ENCODE measurements around the gene REXO4.

The REXO4 gene

GRCh38 chr9:133421615-133422542 lies 4.1 kb upstream of the REXO4 start, which contains the start of gene ADAMTS13:
Gene ADAMTS13 (plus strand): TSS chr9:133422367. CDS start chr9:133422444, 77 bp downstream.
- Mint-ChIP-seq H3K4me3 (no peak within 1 kb of the TSS), H3K9me3 (peaks cover 3% of the 10 kb centered on the region), H3K27me3 (no peaks in the 10 kb centered on the region), H3K36me3 (peaks cover 4% of the 10 kb centered on the region), H3K27ac (peak within 1 kb of the TSS; percentile 99), H3K4me1 (peaks cover 26% of the 10 kb centered on the region)
- ATAC-seq (ENCODE audit: low read depth) (peak; percentile 25), DNase-seq (ENCODE audit: low spot score in 2 of 2) (no peak)

DNA sequence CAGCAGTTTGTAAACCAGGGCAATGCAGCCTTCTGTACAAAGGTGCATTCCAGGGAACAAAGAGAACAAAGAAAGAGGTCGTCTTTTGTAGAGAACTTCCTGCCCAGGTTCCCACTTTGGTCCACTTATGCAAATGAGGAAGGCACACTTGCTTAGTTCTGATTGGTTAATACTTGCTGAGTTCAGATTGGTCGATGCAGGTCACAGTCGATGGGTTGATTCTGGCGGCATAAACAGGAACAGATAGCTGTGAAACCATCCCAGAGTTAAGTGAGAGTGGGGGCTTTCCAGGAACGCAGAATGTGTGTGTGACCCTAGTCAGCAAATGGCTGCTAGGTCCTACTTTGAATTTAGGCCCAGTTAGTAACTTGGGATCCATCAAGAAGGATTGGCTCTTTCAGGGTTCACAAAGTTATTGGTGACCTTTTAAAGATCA lies 2.6 kb upstream of the REXO4 start:
- Mint-ChIP-seq H3K4me1 (peaks cover 35% of the 10 kb centered on the region), H3K9me3 (peaks cover 3% of the 10 kb centered on the region), H3K36me3 (peaks cover 4% of the 10 kb centered on the region), H3K27me3 (no peaks in the 10 kb centered on the region), H3K27ac (peak overlapping the region; percentile 99), H3K4me3 (no peak overlapping the region)
- DNase-seq (ENCODE audit: low spot score in 2 of 2) (peak; percentile 51 to 74), ATAC-seq (ENCODE audit: low read depth) (peak; percentile 82)

DNA sequence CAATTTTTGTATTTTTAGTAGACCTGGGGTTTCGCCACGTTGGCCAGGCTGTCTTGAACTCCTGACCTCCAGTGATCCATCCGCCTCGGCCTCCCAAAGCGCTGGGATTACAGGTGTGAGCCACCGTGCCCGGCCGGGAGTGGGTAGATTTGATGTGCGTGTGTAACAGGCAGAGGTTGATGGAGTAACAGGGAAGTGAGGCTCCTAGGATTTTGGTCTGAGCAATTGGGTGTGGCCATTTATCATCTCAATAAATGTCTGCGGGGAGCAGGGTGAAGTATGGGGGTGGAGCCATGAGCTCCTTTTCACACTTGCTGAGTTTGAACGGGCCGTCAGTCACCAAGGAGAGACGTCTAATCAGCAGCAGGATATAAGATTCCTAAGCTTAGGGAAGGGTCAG lies 1.2 kb upstream of the REXO4 start:
- Mint-ChIP-seq H3K9me3 (peaks cover 3% of the 10 kb centered on the region), H3K36me3 (peaks cover 7% of the 10 kb centered on the region), H3K27me3 (no peaks in the 10 kb centered on the region), H3K4me1 (peaks cover 40% of the 10 kb centered on the region), H3K4me3 (peak overlapping the region; percentile 93), H3K27ac (peak overlapping the region; percentile 93)
- DNase-seq (ENCODE audit: low spot score in 2 of 2) (no peak), ATAC-seq (ENCODE audit: low read depth) (no peak)

DNA sequence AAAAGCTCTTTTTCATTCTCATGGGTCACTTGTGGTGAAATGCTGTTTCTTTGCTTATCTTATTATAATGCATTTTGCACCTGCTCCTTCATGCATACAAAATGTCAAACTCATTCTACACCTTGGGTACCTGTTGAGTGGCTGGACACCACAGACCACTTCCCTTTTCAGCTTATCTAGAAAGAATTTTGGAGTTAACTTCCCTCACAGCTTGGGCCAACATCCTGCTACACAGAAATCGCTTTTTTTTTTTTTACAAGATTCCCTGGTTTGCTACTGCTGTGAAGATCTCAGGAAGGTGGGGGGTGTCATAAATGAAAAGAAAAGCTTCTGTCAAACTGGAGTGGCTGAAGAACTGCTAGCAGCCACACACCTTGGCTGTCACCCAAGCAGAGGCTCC lies 2.6 kb downstream of the REXO4 start:
- Mint-ChIP-seq H3K27me3 (no peaks in the 10 kb centered on the region), H3K9me3 (peaks cover 3% of the 10 kb centered on the region), H3K4me3 (no peak overlapping the region), H3K36me3 (peaks cover 17% of the 10 kb centered on the region), H3K27ac (peak overlapping the region; percentile 63), H3K4me1 (peaks cover 27% of the 10 kb centered on the region)
- ATAC-seq (ENCODE audit: low read depth) (no peak), DNase-seq (ENCODE audit: low spot score in 2 of 2) (no peak)

DNA sequence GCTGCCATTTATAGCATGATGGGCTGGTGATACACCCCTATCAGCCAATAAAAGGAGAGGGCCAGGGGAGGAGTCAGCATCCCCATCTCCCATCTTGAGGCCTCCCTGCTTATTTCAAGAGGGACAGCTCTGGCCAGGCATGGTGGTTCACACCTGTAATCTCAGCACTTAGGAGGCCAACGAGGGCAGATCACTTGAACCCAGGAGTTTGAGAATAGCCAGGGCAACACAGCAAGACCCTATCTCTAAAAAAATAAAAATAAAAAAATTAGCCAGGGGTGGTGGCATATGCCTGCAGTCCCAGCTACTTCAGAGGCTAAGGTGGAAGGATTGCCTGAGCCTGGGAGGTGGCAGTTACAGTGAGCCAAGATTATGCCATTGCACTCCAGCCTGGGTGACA lies 9.8 kb downstream of the REXO4 start:
- Mint-ChIP-seq H3K4me1 (peaks cover 13% of the 10 kb centered on the region), H3K27ac (no peak overlapping the region), H3K9me3 (no peaks in the 10 kb centered on the region), H3K4me3 (no peak overlapping the region), H3K27me3 (no peaks in the 10 kb centered on the region), H3K36me3 (peaks cover 27% of the 10 kb centered on the region)
- DNase-seq (ENCODE audit: low spot score in 2 of 2) (no peak), ATAC-seq (ENCODE audit: low read depth) (no peak)

DNA sequence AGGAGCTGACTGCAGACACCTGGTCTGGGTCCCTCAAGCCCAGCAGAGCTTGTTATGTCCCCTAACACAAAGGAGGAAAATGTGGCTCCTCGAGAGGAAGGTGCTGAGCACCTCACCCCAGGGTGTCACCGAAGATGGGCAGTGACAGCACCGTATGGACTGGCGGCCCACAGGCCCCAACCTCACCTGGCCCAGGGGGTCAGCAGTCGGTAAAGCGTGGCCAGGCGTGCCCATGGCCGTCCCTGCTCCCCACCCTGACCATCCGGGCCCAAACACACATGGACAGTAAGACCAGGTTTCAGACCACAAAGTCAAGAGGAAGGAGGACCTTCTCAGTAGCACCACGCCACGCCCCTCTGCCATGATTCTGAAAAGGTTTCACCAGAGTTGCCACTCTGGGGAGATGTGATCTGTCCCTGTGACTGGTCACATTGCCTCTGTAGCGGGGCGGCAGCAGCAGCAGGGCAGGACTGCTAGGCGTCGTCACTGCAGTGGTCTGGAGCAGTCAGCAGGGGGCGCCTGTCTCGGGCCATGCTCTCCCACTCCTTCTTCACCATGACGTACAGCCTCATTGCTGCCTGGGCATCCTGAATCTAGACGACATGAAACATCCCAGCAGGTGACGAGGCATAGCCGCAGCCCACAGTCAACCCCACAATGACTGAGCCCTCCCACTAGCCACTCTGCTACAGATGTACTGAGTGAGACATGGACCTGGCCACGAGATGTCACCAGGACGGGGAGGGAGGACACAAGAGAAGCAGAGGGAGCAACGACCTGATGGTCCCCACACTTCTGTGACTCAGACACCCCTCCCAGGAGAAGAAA lies 11.1 kb downstream of the REXO4 start:
- H3K27ac Mint-ChIP-seq: peak overlapping the region; percentile 73
- H3K27me3 Mint-ChIP-seq: no peaks in the 10 kb centered on the region
- ATAC-seq (ENCODE audit: low read depth) (peak; percentile 94), DNase-seq (ENCODE audit: low spot score in 2 of 2) (peak; percentile 81)
- H3K4me3 Mint-ChIP-seq: no peak overlapping the region
- no peaks in the 10 kb centered on the region for H3K9me3 Mint-ChIP-seq
- H3K36me3 Mint-ChIP-seq: peaks cover 19% of the 10 kb centered on the region
- peaks cover 15% of the 10 kb centered on the region for H3K4me1 Mint-ChIP-seq

DNA sequence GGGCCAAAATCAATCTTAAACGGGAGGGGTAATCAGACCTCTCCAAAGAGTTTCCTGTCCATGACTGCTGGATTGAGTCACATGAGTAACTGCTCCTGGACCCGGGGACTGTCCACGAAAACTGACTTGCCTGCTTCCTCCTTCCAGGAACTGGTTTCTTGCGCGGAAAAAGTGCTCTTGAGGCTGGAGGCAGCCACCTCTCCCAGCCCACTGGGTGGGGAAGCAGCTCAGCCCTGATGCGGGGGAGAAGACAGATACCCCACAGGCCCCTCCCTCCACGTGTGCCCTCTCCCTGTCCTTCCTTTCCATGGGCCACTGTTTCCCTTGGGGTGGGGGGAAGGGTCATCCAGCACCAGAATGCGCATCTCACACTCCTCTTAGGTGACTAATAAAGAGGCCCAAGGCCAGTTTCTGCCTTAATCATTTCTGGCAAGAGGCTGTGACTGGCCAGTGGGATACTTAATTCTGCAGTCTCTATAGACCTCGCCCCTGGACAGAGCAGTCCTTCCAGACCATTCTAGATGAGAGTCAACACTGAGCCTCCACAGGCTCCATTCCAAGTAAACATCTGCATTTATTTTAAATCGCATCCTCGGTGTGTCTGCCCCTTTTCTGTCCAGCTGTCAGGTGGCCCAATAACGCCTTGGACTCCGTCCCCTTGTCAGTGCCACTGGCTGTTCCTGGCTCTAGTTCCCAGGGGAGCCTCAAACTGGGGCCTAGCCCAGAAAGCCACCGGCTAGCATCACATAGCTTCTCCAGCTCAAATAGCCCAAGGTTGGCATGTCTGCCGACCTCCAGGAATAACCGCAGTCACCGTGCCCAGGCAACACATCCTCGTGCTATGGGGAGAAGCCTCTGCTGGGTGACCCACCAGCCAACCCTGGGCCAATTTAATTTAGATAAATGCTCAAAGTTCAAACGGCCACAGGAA lies 12.0 kb downstream of the REXO4 start:
- ATAC-seq (ENCODE audit: low read depth) (no peak), DNase-seq (ENCODE audit: low spot score in 2 of 2) (no peak)
- Mint-ChIP-seq H3K4me1 (peaks cover 15% of the 10 kb centered on the region), H3K27me3 (no peaks in the 10 kb centered on the region), H3K36me3 (peaks cover 19% of the 10 kb centered on the region), H3K9me3 (no peaks in the 10 kb centered on the region), H3K4me3 (no peak overlapping the region), H3K27ac (no peak overlapping the region)

DNA sequence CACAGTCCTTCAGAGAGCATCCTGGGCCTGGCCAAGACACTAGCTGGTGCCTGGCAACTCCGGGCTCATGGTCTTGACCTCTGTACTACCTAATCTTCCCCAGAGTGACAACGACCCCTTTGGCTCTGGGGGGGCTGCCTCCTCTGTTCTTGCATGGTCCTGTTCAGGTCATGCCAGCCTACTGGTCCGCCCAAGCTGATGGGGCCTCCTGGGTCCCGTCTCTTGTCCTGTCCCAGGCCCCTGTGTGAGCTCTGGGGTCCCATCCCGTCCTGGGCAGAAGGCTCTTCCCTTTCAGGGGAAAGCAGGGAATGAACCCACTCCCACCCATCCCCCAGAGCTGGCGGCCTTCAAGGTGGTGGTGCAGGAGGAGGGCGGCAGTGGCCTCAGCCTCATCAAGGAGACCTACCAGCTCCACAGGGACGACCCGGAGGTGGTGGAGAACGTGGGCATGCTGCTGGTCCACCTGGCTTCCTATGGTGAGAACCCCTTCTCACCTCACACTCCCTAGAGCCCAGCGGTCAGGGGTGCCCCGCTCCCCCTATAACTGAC lies 13.3 kb downstream of the REXO4 start:
- no peaks in the 10 kb centered on the region for H3K27me3 Mint-ChIP-seq
- peaks cover 15% of the 10 kb centered on the region for H3K4me1 Mint-ChIP-seq
- DNase-seq (ENCODE audit: low spot score in 2 of 2) (no peak), ATAC-seq (ENCODE audit: low read depth) (no peak)
- no peaks in the 10 kb centered on the region for H3K9me3 Mint-ChIP-seq
- H3K4me3 Mint-ChIP-seq: no peak overlapping the region
- H3K36me3 Mint-ChIP-seq: peaks cover 13% of the 10 kb centered on the region
- no peak overlapping the region for H3K27ac Mint-ChIP-seq

DNA sequence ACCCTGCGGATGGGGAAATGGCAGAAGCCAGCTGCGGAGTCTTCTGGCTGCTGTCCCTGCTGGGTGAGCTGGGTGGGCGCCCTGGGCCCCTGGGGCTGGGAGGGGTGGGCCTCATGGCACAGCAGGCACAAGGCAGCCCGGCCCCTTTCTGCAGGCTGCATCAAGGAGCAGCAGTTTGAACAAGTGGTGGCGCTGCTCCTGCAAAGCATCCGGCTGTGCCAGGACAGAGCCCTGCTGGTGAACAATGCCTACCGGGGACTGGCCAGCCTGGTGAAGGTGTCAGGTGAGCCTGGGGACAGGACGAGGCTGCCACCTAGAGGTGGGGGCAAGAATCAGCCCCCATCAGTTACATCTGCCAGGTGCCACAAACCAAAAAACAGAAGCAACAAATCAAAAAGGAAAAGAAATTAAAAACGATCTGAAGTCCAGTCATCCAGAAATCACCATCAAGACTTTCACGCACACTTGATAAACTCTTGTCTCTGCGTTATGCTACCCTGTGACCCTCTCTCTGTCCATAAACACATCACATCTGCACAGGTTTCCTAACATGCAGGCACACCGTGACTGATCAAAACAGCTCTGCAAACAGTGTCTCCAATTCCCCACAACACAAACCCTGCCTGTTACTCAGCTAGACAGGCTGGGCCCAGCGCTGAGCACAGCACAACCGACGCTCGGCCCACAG lies 13.9 kb downstream of the REXO4 start:
- Mint-ChIP-seq H3K9me3 (no peaks in the 10 kb centered on the region), H3K27me3 (no peaks in the 10 kb centered on the region), H3K36me3 (peaks cover 13% of the 10 kb centered on the region), H3K4me3 (no peak overlapping the region), H3K4me1 (peaks cover 17% of the 10 kb centered on the region), H3K27ac (no peak overlapping the region)
- ATAC-seq (ENCODE audit: low read depth): peak; percentile 55
- peak; percentile 45 to 46 for DNase-seq (ENCODE audit: low spot score in 2 of 2)

DNA sequence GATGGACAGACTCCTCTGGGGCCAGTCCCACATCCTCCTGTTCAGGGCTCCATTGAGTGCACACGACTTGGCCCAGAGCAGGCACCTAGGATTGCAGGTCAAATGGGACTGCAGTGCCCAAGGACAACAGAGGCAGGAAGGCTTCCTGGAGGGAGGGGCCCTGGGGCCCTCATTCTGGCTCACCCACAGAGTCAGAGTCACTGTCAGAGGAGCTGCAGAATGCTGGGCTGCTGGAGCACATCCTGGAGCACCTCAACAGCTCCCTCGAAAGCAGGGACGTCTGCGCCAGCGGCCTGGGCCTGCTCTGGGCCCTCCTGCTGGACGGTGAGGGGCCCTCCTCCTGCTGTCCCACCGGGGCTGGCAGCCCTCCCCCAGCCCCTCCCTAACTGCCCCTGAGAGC lies 15.1 kb downstream of the REXO4 start:
- no peak for ATAC-seq (ENCODE audit: low read depth)

DNA sequence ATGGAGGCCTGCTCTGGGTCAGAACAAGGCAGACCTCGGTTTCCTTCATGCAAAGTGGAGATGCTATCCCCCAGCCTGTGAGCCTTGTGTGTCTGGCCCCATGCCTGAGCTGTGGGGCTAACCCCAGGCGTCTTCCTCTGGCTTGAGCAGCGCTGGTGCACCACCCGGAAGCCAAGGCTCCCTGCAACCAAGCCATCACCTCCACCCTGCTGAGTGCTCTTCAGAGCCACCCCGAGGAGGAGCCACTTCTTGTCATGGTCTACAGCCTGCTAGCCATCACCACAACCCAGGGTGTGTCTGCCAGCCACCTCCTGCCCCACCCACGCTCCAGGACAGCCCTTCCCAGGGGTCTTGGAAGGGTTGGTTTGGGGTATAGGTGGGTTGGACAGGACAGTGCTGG lies 16.2 kb downstream of the REXO4 start:
- Mint-ChIP-seq H3K4me1 (peaks cover 11% of the 10 kb centered on the region), H3K9me3 (no peaks in the 10 kb centered on the region), H3K27ac (no peak overlapping the region), H3K27me3 (no peaks in the 10 kb centered on the region), H3K4me3 (no peak overlapping the region), H3K36me3 (peaks cover 8% of the 10 kb centered on the region)
- ATAC-seq (ENCODE audit: low read depth): no peak
- no peak for DNase-seq (ENCODE audit: low spot score in 2 of 2)

More for the DNA sequence above, 15.1 kb downstream of the REXO4 start:
- Mint-ChIP-seq H3K4me3 (no peak overlapping the region), H3K36me3 (peaks cover 13% of the 10 kb centered on the region), H3K27ac (no peak overlapping the region), H3K9me3 (no peaks in the 10 kb centered on the region), H3K4me1 (peaks cover 17% of the 10 kb centered on the region), H3K27me3 (no peaks in the 10 kb centered on the region)
- no peak for DNase-seq (ENCODE audit: low spot score in 2 of 2)

DNA sequence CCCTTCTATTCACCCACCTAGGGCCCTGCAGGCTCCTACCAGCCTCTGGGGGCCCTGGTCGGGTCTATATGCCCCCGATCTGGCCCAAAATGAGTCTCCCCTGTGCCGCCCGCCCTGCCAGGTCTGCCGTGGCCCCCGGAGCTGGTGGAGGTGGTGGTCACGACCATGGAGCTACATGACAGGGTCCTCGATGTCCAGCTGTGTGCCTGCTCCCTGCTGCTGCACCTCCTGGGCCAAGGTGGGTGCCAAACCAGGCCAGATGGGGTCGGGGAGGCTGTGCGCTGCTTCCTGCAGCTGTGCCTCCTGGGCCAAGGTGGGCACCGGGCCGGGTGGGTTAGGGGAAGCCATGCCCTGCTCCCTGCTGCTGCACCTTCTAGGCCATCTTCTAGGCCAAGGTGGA lies 17.5 kb downstream of the REXO4 start:
- ATAC-seq (ENCODE audit: low read depth): no peak
- Mint-ChIP-seq H3K4me3 (no peak overlapping the region), H3K4me1 (peaks cover 9% of the 10 kb centered on the region)

DNA sequence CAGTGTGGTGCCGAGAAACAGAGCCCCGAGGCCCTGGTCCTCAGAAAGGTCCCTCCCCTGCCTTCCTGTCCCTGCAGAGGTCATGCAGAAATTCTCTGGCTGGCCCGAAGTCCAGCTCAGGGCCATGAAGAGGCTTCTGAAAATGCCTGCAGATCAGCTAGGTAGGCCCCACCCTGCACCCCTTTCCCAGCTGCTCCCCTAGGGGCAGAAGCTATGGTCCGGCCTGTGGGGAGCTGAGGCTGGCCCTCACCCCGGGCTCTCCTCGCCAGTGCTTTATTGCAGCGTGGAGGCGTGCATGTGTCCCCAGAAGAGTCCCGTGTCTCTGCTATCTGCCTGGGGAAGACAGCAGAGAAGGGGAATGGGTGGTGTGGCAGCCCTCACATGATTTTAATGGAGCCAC lies 19.9 kb downstream of the REXO4 start:
- DNase-seq (ENCODE audit: low spot score in 2 of 2) (no peak), ATAC-seq (ENCODE audit: low read depth) (no peak)
- Mint-ChIP-seq H3K4me3 (no peak overlapping the region), H3K27me3 (peaks cover 6% of the 10 kb centered on the region), H3K36me3 (no peaks in the 10 kb centered on the region), H3K27ac (no peak overlapping the region), H3K9me3 (no peaks in the 10 kb centered on the region), H3K4me1 (peaks cover 4% of the 10 kb centered on the region)

More for the DNA sequence above, 17.5 kb downstream of the REXO4 start:
- no peaks in the 10 kb centered on the region for H3K9me3 Mint-ChIP-seq
- no peak for DNase-seq (ENCODE audit: low spot score in 2 of 2)
- H3K27ac Mint-ChIP-seq: no peak overlapping the region
- no peaks in the 10 kb centered on the region for H3K27me3 Mint-ChIP-seq
- H3K36me3 Mint-ChIP-seq: peaks cover 3% of the 10 kb centered on the region
